Colonic mucosa (tissue), 4 donors: ENCODE data around the gene DIP2C. TPM values are rescaled to one million over a fixed set of nuclear protein-coding genes. Genes with fewer than 3 reads are reported as not detected.
"Not testable (repeated sequence)": the region's sequence is repeated elsewhere in the genome, so short reads cannot be mapped to it uniquely, and the experiment has no call there.

Source experiments
- DNase-seq: peaks from one replicate; pipeline ENCODE4 v3.0.0-alpha.2; 2020
- H3K27ac ChIP-seq: fragments of 200-600 bp; one replicate; pipeline ENCODE4 v1.8.0; 2021
- H3K27me3 ChIP-seq: fragments of 200-600 bp; one replicate; pipeline ENCODE4 v1.8.0; 2021
- H3K36me3 ChIP-seq: fragments of 200-600 bp; one replicate; pipeline ENCODE4 v1.8.0; 2021
- H3K4me1 ChIP-seq: fragments of 200-600 bp; one replicate; pipeline ENCODE4 v1.8.0; 2021; ENCODE audit warnings: mild to moderate bottlenecking
- H3K4me3 ChIP-seq: fragments of 200-600 bp; one replicate; pipeline ENCODE4 v1.8.0; 2021
- H3K9ac ChIP-seq, 2 donors: one replicate each; pipeline ENCODE4 v1.7.0; 2013; ENCODE audit warnings: control low read depth in 2 of 2, low read depth in 2 of 2, low read length in 2 of 2
- H3K9me3 ChIP-seq: fragments of 200-600 bp; one replicate; pipeline ENCODE4 v1.8.0; 2021
- CTCF ChIP-seq: fragments of 200-600 bp; IDR thresholded peaks from one replicate; pipeline ENCODE4 v1.8.0; 2022; ENCODE audit warnings: antibody characterized with exemption, mild to moderate bottlenecking
- intact Hi-C: fragments of 100-400 bp; cut with DNase I; formaldehyde crosslinking; loops from one replicate; pipeline ENCODE4 v1.14.1; 2022
- total RNA-seq, 2 donors: library from RNA; stranded (reverse); fragmentation: NEBNext Ultra II Directional in 1 of 2; extraction: Animal tissue kit (Norgen Biotek cat#: 25700) in 1 of 2; gene quantifications; one replicate each; pipeline ENCODE4 v1.2.1, GENCODE V29; 2021
- donor health status: healthy.
- donor health status: DM: no; HTN: no; CAD: no.
- donor health status: DM: no; HTN: no; CAD: no.

DIP2C gene
- total RNA-seq, 2 donors from 2014 or later = 7.6 to 11.2 TPM

GRCh38 chr10:600234-600633 is 89.2 kb downstream of the DIP2C start:
- intact Hi-C loops = no loop called here
- no peaks in the 10 kb centered on the region for H3K4me1 ChIP-seq
- TF ChIP-seq CTCF = no peak
- H3K4me3 ChIP-seq = no peak overlapping the region
- no peaks in the 10 kb centered on the region for H3K27me3 ChIP-seq
- no peak overlapping the region for H3K27ac ChIP-seq
- H3K9ac ChIP-seq = no peak overlapping the region
- H3K9me3 ChIP-seq = no peaks in the 10 kb centered on the region
- no peak for DNase-seq
- H3K36me3 ChIP-seq = no peaks in the 10 kb centered on the region

GRCh38 chr10:599767-600166 is 89.7 kb downstream of the DIP2C start:
- intact Hi-C loops = no loop called here
- no peak for TF ChIP-seq CTCF
- Histone ChIP-seq H3K27me3 (no peaks in the 10 kb centered on the region), H3K4me1 (no peaks in the 10 kb centered on the region), H3K4me3 (no peak overlapping the region), H3K27ac (no peak overlapping the region), H3K36me3 (no peaks in the 10 kb centered on the region), H3K9me3 (no peaks in the 10 kb centered on the region), H3K9ac (no peak overlapping the region)
- DNase-seq = no peak

GRCh38 chr10:598415-599170 is 90.9 kb downstream of the DIP2C start:
- DNase-seq = no peak
- Histone ChIP-seq H3K9me3 (no peaks in the 10 kb centered on the region), H3K9ac (no peak overlapping the region), H3K36me3 (no peaks in the 10 kb centered on the region), H3K27me3 (no peaks in the 10 kb centered on the region), H3K4me3 (no peak overlapping the region), H3K27ac (no peak overlapping the region), H3K4me1 (no peaks in the 10 kb centered on the region)
- intact Hi-C loops = no loop called here
- TF ChIP-seq CTCF = no peak

- intact Hi-C loops = no loop called here
- H3K27me3 ChIP-seq = no peaks in the 10 kb centered on the region
- no peak overlapping the region for H3K9ac ChIP-seq
- no peak overlapping the region for H3K4me3 ChIP-seq
- TF ChIP-seq CTCF = no peak
- no peak overlapping the region for H3K27ac ChIP-seq
- H3K9me3 ChIP-seq = no peaks in the 10 kb centered on the region
- H3K4me1 ChIP-seq = no peaks in the 10 kb centered on the region
- H3K36me3 ChIP-seq = no peaks in the 10 kb centered on the region
- no peak for DNase-seq
Measured at GRCh38 chr10:597976-598375, 91.5 kb downstream of the DIP2C start.

- Histone ChIP-seq H3K4me1 (no peaks in the 10 kb centered on the region), H3K9me3 (no peaks in the 10 kb centered on the region), H3K27ac (no peak overlapping the region), H3K4me3 (no peak overlapping the region), H3K36me3 (no peaks in the 10 kb centered on the region), H3K9ac (no peak overlapping the region), H3K27me3 (no peaks in the 10 kb centered on the region)
- intact Hi-C loops = no loop called here
- no peak for DNase-seq
- TF ChIP-seq CTCF = no peak
Measured at GRCh38 chr10:596725-597345, 92.6 kb downstream of the DIP2C start.

GRCh38 chr10:596131-596530 is 93.3 kb downstream of the DIP2C start:
- H3K27ac ChIP-seq, H3K9me3 ChIP-seq, intact Hi-C loops, DNase-seq, H3K9ac ChIP-seq, H3K4me3 ChIP-seq, H3K36me3 ChIP-seq, H3K27me3 ChIP-seq, H3K4me1 ChIP-seq: not testable (repeated sequence)
